HG02642 (cell line): ENCODE results near the gene AGAP1.
"Not testable (repeated sequence)": the region's sequence is repeated elsewhere in the genome, so short reads cannot be mapped to it uniquely, and the experiment has no call there.

Experiments used
- ATAC-seq: cut with Tn5 transposase; IDR thresholded peaks from one replicate; pipeline ENCODE4 v1.9.1; 2021; ENCODE audit warnings: mild to moderate bottlenecking; ENCODE audit not compliant: unreplicated experiment, poor library complexity

Gene AGAP1

DNA sequence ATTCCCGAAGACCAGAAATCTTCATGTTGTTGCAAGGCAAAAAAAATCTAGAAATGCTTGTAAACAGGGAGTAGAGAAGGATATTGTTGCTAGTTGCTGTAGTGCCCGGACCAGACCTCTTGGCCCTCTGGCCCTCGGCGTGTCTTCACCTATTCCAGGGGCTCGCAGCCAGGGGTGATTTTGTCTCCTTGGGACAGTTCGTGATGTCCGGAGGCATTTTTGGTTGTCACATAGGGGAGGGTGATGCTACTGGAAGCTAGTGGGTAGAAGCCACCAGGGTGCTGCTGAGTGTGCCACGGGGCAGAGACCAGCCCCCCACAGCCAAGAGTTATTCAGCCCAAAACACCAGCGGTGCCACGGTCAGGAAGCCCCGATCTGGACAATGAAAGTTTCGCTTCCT, 443.7 kb downstream of the AGAP1 start:
- ATAC-seq, result no peak

DNA sequence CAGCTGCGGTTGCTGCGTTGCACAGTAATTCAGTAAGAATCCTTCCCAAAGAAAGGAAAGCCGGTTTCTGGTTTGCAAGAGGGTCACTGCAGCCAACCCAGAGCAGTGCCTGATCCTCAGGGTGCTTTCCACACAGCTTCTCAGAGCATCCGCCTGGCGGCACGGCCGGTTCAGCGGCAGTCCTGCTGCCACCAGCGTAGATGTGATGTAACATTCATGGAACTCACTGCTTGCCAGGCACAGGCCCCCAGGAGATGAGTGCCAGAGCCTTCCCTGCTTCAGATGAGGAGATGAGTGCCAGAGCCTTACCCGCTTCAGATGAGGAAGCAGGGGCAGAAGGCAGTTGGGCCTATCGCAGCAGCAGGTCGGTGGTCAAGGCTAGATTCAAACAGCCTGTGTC, 444.1 kb downstream of the AGAP1 start:
- no peak for ATAC-seq

DNA sequence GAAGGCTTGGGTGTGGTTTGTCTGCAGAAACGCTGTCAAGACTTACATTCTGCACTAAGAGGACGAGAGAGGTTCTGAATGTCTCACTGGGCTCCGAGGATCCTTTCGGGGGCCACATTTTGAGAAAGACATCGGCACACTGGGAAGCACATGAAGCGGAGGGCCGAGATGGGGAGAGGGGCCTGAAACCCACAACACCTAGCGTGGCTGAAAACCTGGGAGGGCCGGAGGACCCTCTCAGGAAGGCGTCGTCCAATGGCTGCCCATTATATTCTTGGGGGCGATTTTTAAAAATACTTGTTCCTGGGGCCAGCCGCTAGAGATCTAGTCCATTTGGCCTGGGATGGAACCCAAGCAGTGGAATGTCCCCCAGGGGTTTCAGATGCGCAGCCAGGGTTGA, 444.8 kb downstream of the AGAP1 start:
- no peak for ATAC-seq

DNA sequence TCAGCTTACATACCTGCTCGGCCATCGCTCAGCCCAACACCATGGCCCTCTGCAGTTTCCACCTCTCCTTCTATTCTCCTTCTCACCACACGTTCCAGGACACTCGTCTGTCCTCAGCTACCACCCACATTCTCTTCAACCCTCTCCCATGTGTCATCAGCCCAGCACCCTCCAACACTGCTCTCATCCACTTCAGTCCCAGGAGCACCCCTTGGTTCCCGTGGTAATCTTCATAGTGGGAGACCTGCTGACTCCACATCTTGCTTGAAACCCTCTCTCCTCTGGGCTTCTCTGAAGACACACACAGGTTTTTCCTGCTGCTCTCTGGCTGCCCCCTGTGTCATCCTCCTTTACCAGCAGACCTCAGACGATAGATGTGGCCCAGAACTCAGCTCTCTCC, 445.6 kb downstream of the AGAP1 start:
- ATAC-seq, result no peak

- ATAC-seq, result no peak
Measured at GRCh38 chr2:235940330-235940729, 446.5 kb downstream of the AGAP1 start.

DNA sequence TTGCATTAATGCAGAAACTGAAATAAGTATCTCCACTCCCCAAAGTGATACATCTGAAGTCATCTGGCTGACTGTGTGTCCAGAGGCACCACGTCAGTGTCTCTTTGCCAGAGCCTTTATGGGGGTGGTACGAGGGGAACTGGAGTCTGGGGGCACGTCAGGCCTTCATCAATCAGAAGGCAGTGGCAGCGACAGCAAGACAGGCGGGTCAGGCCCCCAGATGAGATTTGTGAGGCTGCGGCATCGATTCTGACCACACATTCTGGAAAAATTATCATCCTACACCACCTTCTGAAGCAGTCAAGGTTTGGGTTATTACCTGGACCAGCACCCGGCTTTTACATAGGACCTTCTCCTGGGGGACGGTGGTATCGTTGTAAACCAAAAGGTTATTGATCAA, 450.7 kb downstream of the AGAP1 start:
- ATAC-seq, result no peak

DNA sequence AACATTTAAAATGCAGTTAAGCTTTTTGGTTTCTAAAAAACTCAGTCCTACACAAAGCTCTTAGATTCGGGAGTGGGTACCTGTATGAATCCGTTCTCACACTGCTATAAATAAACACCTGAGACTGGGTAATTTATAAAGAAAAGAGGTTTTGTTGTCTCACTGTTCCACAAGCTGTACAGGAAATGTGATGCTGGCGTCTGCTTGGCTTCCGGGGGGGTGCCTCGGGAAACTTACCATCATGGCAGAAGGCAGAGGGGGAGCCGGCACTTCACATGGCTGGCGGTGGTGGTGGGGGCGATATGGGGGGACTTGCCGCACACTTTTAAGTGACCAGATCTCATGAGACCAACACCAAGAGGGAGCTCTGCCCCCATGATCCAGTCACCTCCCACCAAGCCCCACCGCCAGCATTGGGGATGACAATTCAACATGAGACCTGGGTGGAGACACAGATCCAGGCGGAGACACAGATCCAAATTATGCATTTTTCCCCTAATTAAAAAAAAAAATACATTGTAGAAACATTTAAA, 451.8 kb downstream of the AGAP1 start:
- ATAC-seq, result no peak

DNA sequence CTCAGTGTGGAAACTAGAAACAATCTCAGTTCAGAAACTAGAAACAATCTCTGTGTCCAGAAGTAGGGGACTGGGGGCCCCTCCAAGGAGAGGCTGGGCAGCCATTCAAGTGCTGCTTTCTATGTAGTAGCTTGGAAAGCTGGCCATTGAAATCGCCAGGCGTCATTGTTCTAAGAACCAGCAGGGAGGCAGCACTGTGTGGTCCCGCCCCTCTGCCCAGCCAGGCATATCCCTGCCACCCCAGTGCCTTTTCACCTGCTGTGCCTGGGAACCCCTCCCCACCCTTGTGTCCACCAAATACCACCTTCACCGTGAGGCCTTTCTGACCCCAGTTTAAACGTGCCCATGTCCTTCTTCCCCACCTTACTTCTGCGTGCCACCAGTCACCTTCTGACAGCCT, 452.7 kb downstream of the AGAP1 start:
- ATAC-seq, result no peak

- not testable (repeated sequence) for ATAC-seq
Measured at GRCh38 chr2:235947055-235947454, 453.2 kb downstream of the AGAP1 start.

- ATAC-seq, result no peak
Measured at GRCh38 chr2:235949567-235950472, 456.0 kb downstream of the AGAP1 start.

DNA sequence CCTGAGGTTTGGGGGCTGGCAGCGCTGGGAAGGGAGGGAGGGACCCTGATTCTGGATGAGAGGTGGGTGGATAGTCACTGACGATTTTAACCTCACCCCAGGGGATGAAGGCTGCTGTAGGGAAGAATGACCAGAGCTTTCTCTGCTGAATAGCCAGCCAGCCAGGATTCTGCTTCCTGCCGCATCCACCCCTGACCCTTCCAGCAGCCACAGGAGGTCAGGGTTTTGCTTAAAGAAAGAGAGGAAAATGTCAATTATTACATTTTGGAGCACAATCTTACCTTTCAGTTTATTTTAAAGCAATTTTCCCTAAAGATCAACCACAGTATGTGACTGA, 456.6 kb downstream of the AGAP1 start:
- no peak for ATAC-seq

DNA sequence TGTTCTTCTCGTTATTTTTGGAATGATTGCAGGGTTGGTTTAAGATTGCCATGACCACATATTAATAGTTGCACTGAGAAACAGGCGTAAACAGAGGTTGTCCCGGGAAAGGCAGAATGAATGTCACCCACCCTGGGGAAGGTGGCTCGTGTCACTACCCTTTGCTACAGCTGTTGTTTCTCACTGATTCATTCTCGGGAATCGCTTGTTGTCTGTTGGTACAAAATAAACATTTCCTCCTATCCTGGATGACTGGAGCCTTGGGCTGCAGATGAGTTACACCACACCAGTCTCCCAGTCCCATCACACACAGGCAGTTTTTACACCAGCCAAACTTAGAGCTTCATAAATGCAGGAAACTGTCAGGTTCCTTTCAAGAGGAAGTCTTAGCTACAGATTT, 457.6 kb downstream of the AGAP1 start:
- ATAC-seq, result no peak

GRCh38 chr2:235951982-235952381, 458.1 kb downstream of the AGAP1 start:
- ATAC-seq, result no peak

- no peak for ATAC-seq
Measured at GRCh38 chr2:235952714-235953113, 458.9 kb downstream of the AGAP1 start.

GRCh38 chr2:235954281-235954680, 460.4 kb downstream of the AGAP1 start:
- ATAC-seq, result no peak

GRCh38 chr2:235954888-235955480, 461.1 kb downstream of the AGAP1 start:
- no peak for ATAC-seq

- ATAC-seq, result no peak
Measured at GRCh38 chr2:235955664-235956063, 461.8 kb downstream of the AGAP1 start.

DNA sequence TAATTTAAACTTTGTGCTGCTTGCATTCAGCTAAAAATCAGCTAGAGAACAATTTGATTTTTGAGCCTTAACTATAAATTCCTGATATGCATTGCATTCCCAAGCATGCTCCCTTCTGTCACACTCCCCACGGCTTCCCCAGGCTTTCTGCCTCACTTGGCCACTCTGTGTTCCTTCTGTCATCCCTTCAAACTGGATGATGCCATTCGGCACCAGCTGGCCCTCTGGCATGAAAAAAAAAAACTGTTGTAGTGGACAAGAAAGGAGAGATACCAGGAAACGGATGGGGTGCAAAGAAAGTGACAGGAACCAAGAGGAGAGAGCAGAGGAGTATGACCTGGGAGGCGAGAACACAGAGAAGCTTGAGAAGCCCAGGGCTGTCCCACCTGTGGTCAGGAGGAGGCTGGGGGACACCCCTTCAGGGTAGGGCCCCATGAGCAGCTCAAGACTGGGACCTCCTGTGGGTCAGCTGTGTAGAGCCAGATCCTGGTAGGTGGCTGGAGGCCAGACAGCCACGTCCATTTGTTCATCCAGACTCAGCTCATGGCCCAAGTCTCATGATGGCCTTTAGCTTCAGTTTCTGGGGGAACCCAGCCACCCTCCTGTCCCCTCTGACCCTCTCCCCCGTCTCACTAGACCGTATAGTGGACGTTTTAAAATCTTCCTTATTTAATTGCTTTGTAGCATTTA, 462.6 kb downstream of the AGAP1 start:
- no peak for ATAC-seq

- no peak for ATAC-seq
Measured at GRCh38 chr2:235957251-235957650, 463.4 kb downstream of the AGAP1 start.

DNA sequence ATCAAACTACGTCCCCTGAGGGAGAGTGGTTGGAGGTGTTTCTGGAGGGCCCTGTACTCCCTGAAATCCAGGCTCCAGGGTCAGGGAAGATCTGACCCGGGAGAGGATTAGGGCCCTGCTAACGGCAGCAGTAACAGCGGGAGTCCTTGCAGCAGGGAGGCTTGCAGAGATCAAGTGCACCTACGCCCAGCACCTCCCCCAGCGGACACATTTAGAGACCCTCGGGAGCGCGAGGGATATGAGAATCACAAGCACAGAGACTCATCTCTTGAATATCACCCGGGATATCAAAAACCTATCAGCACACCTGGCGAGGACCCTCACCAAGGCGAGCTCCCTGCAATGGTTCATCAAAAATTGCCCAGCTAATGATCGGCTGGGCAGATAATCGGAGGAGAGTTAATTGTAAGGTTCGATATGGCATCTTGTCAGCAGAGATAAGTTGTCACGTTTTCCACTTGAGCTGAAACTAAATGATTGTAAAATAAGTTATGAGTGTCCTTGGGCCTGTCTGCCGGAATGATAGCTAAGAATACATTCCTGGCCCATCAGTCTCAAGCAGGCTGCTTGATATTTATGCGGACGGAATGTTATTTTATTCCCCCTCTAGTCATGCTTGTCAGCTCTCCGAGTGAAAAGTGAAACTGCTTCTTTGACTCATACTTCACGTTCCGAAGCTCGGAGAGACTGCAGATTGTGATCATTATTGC, 464.5 kb downstream of the AGAP1 start:
- no peak for ATAC-seq
